GM10266 (cell line): Measurements from ENCODE around the gene ABCA5.

Experiments used
- DNase-seq: peaks from one replicate; pipeline ENCODE4 v3.0.0; 2012; ENCODE audit errors: extremely low spot score
- CTCF ChIP-seq: IDR thresholded peaks from 2 replicates; pipeline ENCODE4 v1.5.1; 2012; ENCODE audit warnings: mild to moderate bottlenecking, low read depth; ENCODE audit not compliant: control insufficient read depth, insufficient read depth; ENCODE audit errors: missing control alignments

Gene ABCA5

GRCh38 chr17:69342896-69343644, 16.1 kb upstream of the ABCA5 start:
- no peak for TF ChIP-seq CTCF
- no peak for DNase-seq

GRCh38 chr17:69339937-69340336, 13.0 kb upstream of the ABCA5 start:
- TF ChIP-seq CTCF = no peak
- DNase-seq = no peak

- DNase-seq = no peak
- no peak for TF ChIP-seq CTCF
These were observed 10.1 kb upstream of the ABCA5 start for GRCh38 chr17:69336996-69337395.

GRCh38 chr17:69336580-69336979, 9.6 kb upstream of the ABCA5 start:
- no peak for TF ChIP-seq CTCF
- no peak for DNase-seq

- TF ChIP-seq CTCF = peak; percentile 20
- DNase-seq = peak; percentile 21
These were observed 8.1 kb upstream of the ABCA5 start for GRCh38 chr17:69335058-69335457.

GRCh38 chr17:69333561-69333960, 6.6 kb upstream of the ABCA5 start:
- no peak for DNase-seq
- TF ChIP-seq CTCF = no peak

GRCh38 chr17:69331756-69332155, 4.8 kb upstream of the ABCA5 start:
- no peak for TF ChIP-seq CTCF
- DNase-seq = no peak
